H1 (cell line): ENCODE data around the gene SYNGR3. TPM values are rescaled to one million over a fixed set of nuclear protein-coding genes. Genes with fewer than 3 reads are reported as not detected.

ENCODE experiments used
- CTCF ChIA-PET: fragments of 300-600 bp; sonication (Branson Sonifier 250); formaldehyde crosslinking; loops from one replicate; lab custom pipeline; 2021; ENCODE audit not compliant: partially characterized antibody; lab: Charles Lee
- POLR2A ChIA-PET: fragments of 300-600 bp; sonication (Branson Sonifier 250); formaldehyde crosslinking; loops from one replicate; lab custom pipeline; 2021; ENCODE audit warnings: inconsistent platforms; ENCODE audit not compliant: partially characterized antibody; lab: Charles Lee
- DNase-seq, 2 experiments: peaks; one replicate each; pipeline versions ENCODE4 v3.0.0 to v3.0.0-alpha.2; 2010 to 2022; ENCODE audit warnings: low spot score in 2 of 2, low read depth in 1 of 2, mixed read lengths in 1 of 2
- FAIRE-seq: peaks from 2 replicates; lab custom pipeline; 2011; peaks lifted over from hg19 to GRCh38; lab: Jason Lieb, UNC
- H2AFZ ChIP-seq: 2 replicates; pipeline ENCODE4 v1.8.1; 2012; ENCODE audit warnings: low read length, inconsistent platforms
- H2AK5ac ChIP-seq: 2 replicates; pipeline ENCODE4 v1.6.1; 2013; ENCODE audit warnings: low read depth, low read length
- H2BK120ac ChIP-seq: replicated peaks from 2 replicates; pipeline ENCODE3; 2013; ENCODE audit warnings: low read depth, low read length, inconsistent platforms
- H2BK12ac ChIP-seq: 2 replicates; pipeline ENCODE4 v1.6.1; 2013; ENCODE audit warnings: low read depth, low read length
- H2BK15ac ChIP-seq: 2 replicates; pipeline ENCODE4 v1.6.1; 2013; ENCODE audit warnings: low read length
- H2BK20ac ChIP-seq: 2 replicates; pipeline ENCODE4 v1.6.1; 2013; ENCODE audit warnings: low read length
- H2BK5ac ChIP-seq: 2 replicates; pipeline ENCODE4 v1.6.1; 2013; ENCODE audit warnings: low read depth, low read length
- H3K14ac ChIP-seq: 2 replicates; pipeline ENCODE4 v1.6.1; 2013; ENCODE audit warnings: inconsistent platforms; ENCODE audit not compliant: insufficient read length
- H3K18ac ChIP-seq: 2 replicates; pipeline ENCODE4 v1.6.1; 2013; ENCODE audit warnings: low read length; ENCODE audit errors: extremely low read depth
- H3K23ac ChIP-seq: 2 replicates; pipeline ENCODE4 v1.6.1; 2013; ENCODE audit warnings: inconsistent platforms; ENCODE audit not compliant: insufficient read length
- H3K23me2 ChIP-seq: 2 replicates; pipeline ENCODE4 v1.6.1; 2013; ENCODE audit warnings: low read depth, low read length
- H3K27ac ChIP-seq: 2 replicates; pipeline ENCODE4 v1.6.1; 2011; ENCODE audit warnings: low read depth, low read length, inconsistent platforms
- H3K27me3 ChIP-seq, 4 experiments: replicated peaks in 1 of 4; 1 replicate in 1 of 4; 2 replicates in 3 of 4; pipeline versions ENCODE4 v1.6.1 to v1.8.1; 2011 to 2013; ENCODE audit warnings: low read length in 3 of 4, mild to moderate bottlenecking in 3 of 4, inconsistent platforms in 2 of 4, mixed read lengths in 2 of 4, moderate library complexity in 1 of 4; ENCODE audit not compliant: control insufficient read depth in 3 of 4, insufficient read depth in 3 of 4; ENCODE audit errors: extremely low read depth in 1 of 4
- H3K36me3 ChIP-seq, 4 experiments: 2 replicates each; pipeline versions ENCODE4 v1.6.1 to v1.8.1; 2011 to 2013; ENCODE audit warnings: mild to moderate bottlenecking in 4 of 4, low read length in 3 of 4, moderate library complexity in 2 of 4, control low read depth in 1 of 4, inconsistent platforms in 1 of 4; ENCODE audit not compliant: insufficient read depth in 4 of 4, control insufficient read depth in 2 of 4
- H3K4ac ChIP-seq: replicated peaks from 2 replicates; pipeline ENCODE3; 2013; ENCODE audit warnings: low read length, low read depth, mixed read lengths, inconsistent platforms; ENCODE audit not compliant: insufficient read length
- H3K4me1 ChIP-seq, 4 experiments: replicated peaks in 1 of 4; 1 replicate in 1 of 4; 2 replicates in 3 of 4; pipeline versions ENCODE4 v1.6.1 to v1.8.1; 2011 to 2013; ENCODE audit warnings: low read length in 3 of 4, inconsistent platforms in 2 of 4, mixed read lengths in 1 of 4; ENCODE audit not compliant: insufficient read depth in 4 of 4, control insufficient read depth in 3 of 4
- H3K4me2 ChIP-seq, 2 experiments: 2 replicates each; pipeline versions ENCODE4 v1.6.1 to v1.8.1; 2011 to 2013; ENCODE audit warnings: low read depth in 2 of 2, low read length in 2 of 2, control low read depth in 1 of 2, inconsistent platforms in 1 of 2, mild to moderate bottlenecking in 1 of 2; ENCODE audit not compliant: insufficient read depth in 1 of 2
- H3K4me3 ChIP-seq, 4 experiments: fragments of 200-600, 300-600 bp in 1 of 4; sonication (generic), shearing (Covaris generic), sonication (Bioruptor Twin) in 1 of 4; 2 replicates each; pipeline versions ENCODE4 v1.5.1 to v1.8.1; 2011 to 2016; ENCODE audit warnings: low read length in 4 of 4, low read depth in 3 of 4, control low read depth in 2 of 4, inconsistent platforms in 2 of 4, mild to moderate bottlenecking in 2 of 4, mixed read lengths in 1 of 4, moderate library complexity in 1 of 4; ENCODE audit not compliant: insufficient read depth in 2 of 4; ENCODE audit errors: extremely low read depth in 1 of 4
- H3K56ac ChIP-seq: replicated peaks from 2 replicates; pipeline ENCODE3; 2013; ENCODE audit warnings: low read depth, mild to moderate bottlenecking, mixed read lengths, low read length, inconsistent platforms; ENCODE audit not compliant: insufficient read length
- H3K79me1 ChIP-seq: 2 replicates; pipeline ENCODE4 v1.6.1; 2013; ENCODE audit warnings: low read depth, low read length, control low read depth
- H3K79me2 ChIP-seq, 2 experiments: 2 replicates each; pipeline versions ENCODE4 v1.6.1 to v1.8.1; 2012 to 2013; ENCODE audit warnings: low read length in 2 of 2, mild to moderate bottlenecking in 2 of 2, inconsistent platforms in 1 of 2; ENCODE audit not compliant: insufficient read depth in 2 of 2, control insufficient read depth in 1 of 2
- H3K9ac ChIP-seq, 4 experiments: replicated peaks in 1 of 4; 1 replicate in 1 of 4; 2 replicates in 3 of 4; pipeline versions ENCODE4 v1.6.1 to v1.8.1; 2011 to 2013; ENCODE audit warnings: low read depth in 3 of 4, low read length in 3 of 4, control low read depth in 2 of 4, mild to moderate bottlenecking in 2 of 4, moderate library complexity in 2 of 4, inconsistent platforms in 1 of 4; ENCODE audit errors: extremely low read depth in 1 of 4
- H3K9me3 ChIP-seq, 2 experiments: 2 replicates each; pipeline versions ENCODE4 v1.6.1 to v1.8.1; 2012 to 2013; ENCODE audit warnings: mild to moderate bottlenecking in 2 of 2, moderate library complexity in 2 of 2, control low read depth in 1 of 2, inconsistent platforms in 1 of 2, low read depth in 1 of 2, low read length in 1 of 2, mixed read lengths in 1 of 2; ENCODE audit not compliant: insufficient read depth in 2 of 2
- H4K20me1 ChIP-seq, 2 experiments: replicated peaks in 1 of 2; 2 replicates each; pipeline versions ENCODE3 to v1.8.1; 2011 to 2013; ENCODE audit warnings: inconsistent platforms in 2 of 2, low read length in 2 of 2, mild to moderate bottlenecking in 1 of 2; ENCODE audit not compliant: insufficient read depth in 2 of 2, control insufficient read depth in 1 of 2
- H4K5ac ChIP-seq: 2 replicates; pipeline ENCODE4 v1.6.1; 2013; ENCODE audit warnings: low read length, low read depth, mixed read lengths, inconsistent platforms; ENCODE audit not compliant: insufficient read length
- H4K8ac ChIP-seq: 2 replicates; pipeline ENCODE4 v1.8.0; 2013; ENCODE audit warnings: mild to moderate bottlenecking, moderate library complexity, low read length, inconsistent platforms; ENCODE audit not compliant: insufficient read depth; ENCODE audit errors: extremely low read depth
- H4K91ac ChIP-seq: replicated peaks from 2 replicates; pipeline ENCODE3; 2013; ENCODE audit warnings: low read length, mixed read lengths, inconsistent platforms; ENCODE audit not compliant: insufficient read length
- HDAC2 ChIP-seq, 2 experiments: fragments of 300-600 bp in 1 of 2; sonication (generic) in 1 of 2; IDR thresholded peaks; 2 replicates each; pipeline ENCODE4 v1.6.1; 2011 to 2012; ENCODE audit warnings: low read depth in 2 of 2, low read length in 2 of 2, mild to moderate bottlenecking in 2 of 2, moderate library complexity in 2 of 2, borderline replicate concordance in 1 of 2, inconsistent platforms in 1 of 2
- RNF2 ChIP-seq: fragments of 200-900, 300-1000 bp; sonication (generic); IDR thresholded peaks from 2 replicates; pipeline ENCODE4 v1.7.1; 2016; ENCODE audit warnings: borderline replicate concordance, low read depth, mild to moderate bottlenecking, antibody characterized with exemption, low read length; ENCODE audit not compliant: poor library complexity, severe bottlenecking; ENCODE audit errors: missing control alignments
- WGBS, 2 experiments: shearing (Covaris generic) in 1 of 2; methylation state at CpG; one replicate each; pipeline versions ENCODE4 v1.1.6 to v1.1.7; 2013 to 2015; ENCODE audit warnings: low lambda C conversion rate in 2 of 2, mixed read lengths in 2 of 2, inconsistent platforms in 1 of 2, low coverage in 1 of 2, missing lambda C conversion rate in 1 of 2; ENCODE audit not compliant: insufficient replicate concordance in 2 of 2, insufficient coverage in 1 of 2, insufficient read length in 1 of 2; ENCODE audit errors: extremely low coverage in 1 of 2, missing lambda C conversion rate in 1 of 2; 5-methylcytosine and 5-hydroxymethylcytosine counted together
- polyA plus RNA-seq, 7 experiments: library from polyadenylated mRNA; depleted of rRNA in 3 of 7; stranded (reverse) in 5 of 7; unstranded in 2 of 7; fragments of >200 nt in 5 of 7; fragments of 200-250 nt in 2 of 7; gene quantifications; 1 replicate in 5 of 7; 2 replicates in 1 of 7; 4 replicates in 1 of 7; pipeline versions ENCODE4 v1.2.1 to v1.2.3, GENCODE V29; 2011 to 2013; ENCODE audit warnings: missing spikeins in 2 of 7, mixed read lengths in 2 of 7
- total RNA-seq: library from RNA; stranded (reverse); fragmentation: NEBNext Ultra II Directional; extraction: Animal tissue kit (Norgen Biotek cat#: 25700); gene quantifications from 2 replicates; pipeline ENCODE4 v1.2.1, GENCODE V29; 2021

Gene SYNGR3
- total and polyA plus RNA-seq, 2 of the 8 experiments (the other 6 are each of a cell fraction or from before 2014, with no cell fraction given): 36.2 to 49.9 TPM

GRCh38 chr16:1965396-1966001, 24.3 kb upstream of the SYNGR3 start:
- Histone ChIP-seq H2BK20ac (no peak overlapping the region), H4K91ac (no peak overlapping the region), H2BK12ac (no peak overlapping the region), H3K27me3 (no peaks in the 10 kb centered on the region), H2BK120ac (no peak overlapping the region), H3K18ac (no peak overlapping the region), H3K23me2 (peaks cover 16% of the 10 kb centered on the region), H3K56ac (peak overlapping the region; percentile 87), H2AK5ac (0 out of 2 replicates have a peak overlapping the region, but pooled peaks have one; percentile 16), H3K79me2 (peaks cover 10 to 32% of the 10 kb centered on the region in 2 experiments), H3K4me1 (peaks cover 0 to 22% (median 5%) of the 10 kb centered on the region in 4 experiments; a peak in 5 of 7 replicates), H3K14ac (no peak overlapping the region), H2AFZ (no peak overlapping the region), H3K36me3 (peaks cover 17 to 34% (median 28%) of the 10 kb centered on the region in 4 experiments), H4K8ac (peak overlapping the region; percentile 94; the same call in 1 of the 2 replicates), H4K5ac (no peak overlapping the region), H3K4me3 (peak overlapping the region; percentile 98 to 99 (median 98)), H3K9ac (peak overlapping the region; percentile 73 to 97 (median 86)), H3K4ac (peak overlapping the region; percentile 65), H3K9me3 (no peaks in the 10 kb centered on the region), H4K20me1 (peaks cover 12 to 17% of the 10 kb centered on the region in 2 experiments), H2BK15ac (0 out of 2 replicates have a peak overlapping the region, but pooled peaks have one; percentile 65), H2BK5ac (peak overlapping the region; percentile 83), H3K79me1 (peaks cover 11% of the 10 kb centered on the region), H3K4me2 (peak overlapping the region; percentile 86 to 98), H3K23ac (no peak overlapping the region), H3K27ac (peak overlapping the region; percentile 80)
- no peak for FAIRE-seq
- WGBS, 2 experiments: 29% methylated on average over 24 of the region's 24 CpGs; no CpG with 5 or more reads in 1 of the 2 experiments
- TF ChIP-seq HDAC2 (IDR thresholded peaks at IDR 0.05; ENCODE audit: borderline replicate concordance in 1 of 2, low read depth in 2 of 2, low read length in 2 of 2) (0 out of 4 replicates have a peak, but pooled peaks of 1 of the 2 experiments have one; percentile 13), RNF2 (no peak)
- ChIA-PET POLR2A (interaction anchor here (0.5 to 19.8 kb wide), 64 partner anchors 12 to 1762 kb away, joined by 3 to 736 read pairs (median 5); partner anchors contain the start of genes EME2, FAHD1, GFER and HAGH), CTCF (interaction anchor here (0.6 to 3.0 kb wide), 9 partner anchors 11 to 284 kb away, joined by 3 to 9 read pairs (median 4); no protein-coding TSS in a partner anchor)
- DNase-seq: no peak
